Jurkat, Clone E6-1 (cell line): ENCODE data around the gene ASAP2.
"Not testable (repeated sequence)": the region's sequence is repeated elsewhere in the genome, so short reads cannot be mapped to it uniquely, and the experiment has no call there.

Experiments
- DNase-seq: peaks from one replicate; pipeline ENCODE4 v3.0.0-alpha.2; 2011; ENCODE audit warnings: low read depth, low spot score
- H3K4me3 ChIP-seq: 2 replicates; pipeline ENCODE4 v1.5.1; 2011; ENCODE audit warnings: mild to moderate bottlenecking, low read length, control low read depth, moderate library complexity

ASAP2 gene

DNA sequence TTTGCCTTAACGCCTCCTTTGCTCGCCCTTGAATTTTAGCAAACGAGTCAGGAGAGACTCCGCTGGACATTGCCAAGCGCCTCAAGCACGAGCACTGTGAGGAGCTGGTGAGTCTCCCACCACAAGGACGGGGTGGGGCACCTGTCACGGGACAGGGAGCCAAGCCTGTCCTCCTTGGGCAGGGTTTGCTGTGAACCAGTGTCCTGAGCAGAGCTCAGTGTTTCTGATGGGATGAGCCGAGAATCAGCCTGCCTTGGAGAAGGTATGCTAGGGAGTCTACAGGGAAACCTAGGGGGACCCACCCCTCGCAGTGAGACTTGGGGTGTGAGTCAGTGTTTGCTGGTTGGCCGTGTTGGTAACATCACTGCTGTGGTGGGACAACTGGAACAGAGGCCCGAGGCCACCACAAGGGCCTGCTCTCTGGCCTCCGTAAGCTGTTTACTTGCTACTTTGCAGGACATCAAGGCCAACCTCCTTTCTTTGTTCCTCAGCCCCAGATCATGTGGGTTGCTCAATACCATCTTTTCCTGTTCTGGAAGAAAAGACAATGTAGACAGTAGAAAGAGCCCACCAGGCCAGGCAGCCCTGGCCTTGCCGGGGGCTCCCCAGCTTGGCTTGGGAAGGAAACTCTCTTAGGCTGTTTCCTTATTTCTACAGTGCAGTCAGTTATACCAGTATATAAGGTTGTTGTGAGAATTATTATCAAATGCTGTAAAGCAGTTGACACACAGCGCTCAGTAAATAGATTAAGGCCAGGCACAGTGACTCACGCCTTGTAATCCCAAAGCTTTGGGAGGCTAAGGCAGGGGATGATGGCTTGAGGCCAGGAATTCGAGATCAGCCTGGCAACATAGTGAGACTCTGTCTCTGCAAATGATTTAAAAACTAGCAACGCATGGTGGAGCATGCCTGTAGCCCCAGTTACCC, 174.4 kb downstream of the ASAP2 start:
- DNase-seq, result no peak
- H3K4me3 ChIP-seq, result no peak overlapping the region

DNA sequence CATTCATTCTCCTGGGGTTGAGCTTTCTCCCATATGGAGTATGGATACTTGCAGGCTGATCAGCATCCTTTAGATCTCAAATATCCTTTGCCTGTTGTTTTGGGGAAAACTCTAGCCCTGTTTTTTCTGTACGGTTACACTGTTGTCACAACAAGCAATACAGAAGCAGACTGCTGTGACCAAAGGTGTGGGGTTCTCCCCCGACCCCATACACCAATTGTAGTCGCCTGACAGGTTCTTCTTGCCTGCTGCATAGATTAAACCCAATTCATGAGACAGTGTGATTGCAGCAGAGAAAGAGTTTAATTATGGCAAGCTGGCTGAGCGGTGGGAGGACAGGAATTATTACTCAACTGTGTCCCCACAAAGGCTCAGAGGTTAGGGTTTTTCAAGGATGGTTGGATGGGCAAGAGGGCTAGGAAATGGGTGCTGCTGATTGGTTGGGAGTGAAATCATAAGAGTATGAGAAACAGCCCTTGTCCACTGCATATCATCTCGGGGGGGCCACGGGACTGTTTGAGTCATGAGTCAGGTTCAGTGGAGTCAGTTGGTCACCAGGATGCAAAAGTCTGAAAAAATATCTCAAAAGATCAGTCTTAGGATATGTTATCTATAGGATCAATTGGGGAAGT, 176.1 kb downstream of the ASAP2 start:
- H3K4me3 ChIP-seq, result no peak overlapping the region
- no peak for DNase-seq

- DNase-seq, result no peak
- no peak overlapping the region for H3K4me3 ChIP-seq
Measured at GRCh38 chr2:9384521-9384920, 177.9 kb downstream of the ASAP2 start.

GRCh38 chr2:9385841-9386240, 179.2 kb downstream of the ASAP2 start:
- DNase-seq, result no peak
- no peak overlapping the region for H3K4me3 ChIP-seq

DNA sequence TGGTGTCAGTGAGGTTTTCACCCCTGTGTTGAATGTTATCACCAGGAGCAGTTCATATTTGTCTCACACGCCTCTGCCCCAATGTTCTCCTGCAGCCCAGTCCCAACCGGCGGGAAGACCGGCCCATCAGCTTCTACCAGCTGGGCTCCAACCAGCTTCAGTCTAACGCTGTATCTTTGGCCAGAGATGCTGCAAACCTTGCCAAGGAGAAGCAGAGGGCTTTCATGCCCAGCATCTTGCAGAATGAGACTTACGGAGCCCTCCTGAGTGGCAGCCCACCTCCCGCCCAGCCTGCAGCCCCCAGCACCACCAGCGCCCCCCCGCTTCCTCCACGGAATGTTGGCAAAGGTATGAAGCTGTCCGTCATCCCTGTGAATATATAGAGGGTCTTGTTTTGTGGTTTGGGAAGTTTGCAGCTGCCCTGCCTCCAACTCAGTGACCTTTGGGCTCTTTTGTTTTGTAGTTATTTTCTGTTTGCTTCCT, 181.6 kb downstream of the ASAP2 start:
- DNase-seq, result no peak
- H3K4me3 ChIP-seq, result no peak overlapping the region

- no peak for DNase-seq
Measured at GRCh38 chr2:9388950-9389911, 182.6 kb downstream of the ASAP2 start.

DNA sequence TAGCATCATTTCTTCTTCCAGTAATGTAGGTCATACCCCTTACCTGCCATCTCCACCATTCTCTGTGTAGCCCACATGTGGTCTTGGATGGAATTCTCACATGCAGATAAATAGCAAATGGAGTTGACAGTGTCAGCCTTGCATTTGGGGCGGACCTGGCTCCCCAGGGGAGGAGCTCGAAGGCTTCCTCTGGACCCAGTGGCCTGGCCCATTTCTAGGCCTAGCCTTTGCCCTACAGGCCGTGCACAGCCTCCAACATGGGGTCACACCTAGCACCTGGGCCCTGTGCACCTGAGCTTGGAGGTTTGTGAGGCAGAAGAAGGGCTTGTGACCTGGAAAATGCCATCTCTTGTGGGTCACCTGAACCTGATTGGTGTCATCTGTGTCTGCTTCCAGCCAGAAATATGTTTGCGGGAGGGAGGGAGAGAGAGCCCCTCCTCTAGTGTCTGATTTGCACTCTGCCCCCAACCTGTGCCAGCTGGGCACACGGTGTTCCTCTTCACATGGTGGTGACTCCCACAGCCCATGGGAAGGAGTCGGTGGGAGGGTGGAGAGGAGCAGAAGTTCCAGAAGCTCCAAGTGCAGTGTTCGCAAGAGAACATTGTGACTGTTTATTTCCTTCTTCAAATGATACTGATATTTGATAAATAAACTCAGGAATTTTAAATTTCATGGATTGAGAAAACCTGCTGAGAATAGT, 183.7 kb downstream of the ASAP2 start:
- no peak overlapping the region for H3K4me3 ChIP-seq
- DNase-seq, result no peak

More at GRCh38 chr2:9388950-9389911, 182.6 kb downstream of the ASAP2 start:
- H3K4me3 ChIP-seq, result no peak overlapping the region

GRCh38 chr2:9390991-9391390, 184.4 kb downstream of the ASAP2 start:
- H3K4me3 ChIP-seq, result no peak overlapping the region
- DNase-seq, result no peak

GRCh38 chr2:9391961-9392720, 185.5 kb downstream of the ASAP2 start:
- DNase-seq, result no peak
- H3K4me3 ChIP-seq, result no peak overlapping the region

- DNase-seq, result no peak
- no peak overlapping the region for H3K4me3 ChIP-seq
Measured at GRCh38 chr2:9392898-9393765, 186.5 kb downstream of the ASAP2 start.

DNA sequence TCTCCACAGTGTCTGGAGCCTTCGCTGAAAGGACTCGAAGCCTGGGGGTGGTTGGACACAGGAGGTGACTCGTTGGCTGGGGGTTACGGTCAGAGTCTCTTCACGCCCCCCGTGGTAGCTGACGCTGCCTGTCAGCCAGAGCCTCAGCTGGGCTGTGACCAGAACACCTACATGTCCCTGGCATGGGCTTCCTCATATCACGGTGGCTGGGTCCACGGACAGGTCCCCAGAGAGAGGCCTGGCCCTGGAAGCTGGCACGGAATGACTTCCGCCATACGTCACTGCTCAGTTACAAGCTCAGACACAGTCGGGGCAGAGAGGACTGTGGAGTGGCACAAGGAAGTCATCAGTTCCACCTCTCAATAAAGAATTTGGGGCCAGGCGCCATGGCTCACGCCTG, 188.2 kb downstream of the ASAP2 start:
- no peak for DNase-seq
- H3K4me3 ChIP-seq, result no peak overlapping the region

GRCh38 chr2:9397201-9397600, 190.6 kb downstream of the ASAP2 start:
- H3K4me3 ChIP-seq, result no peak overlapping the region
- DNase-seq, result no peak

- not testable (repeated sequence) for DNase-seq, H3K4me3 ChIP-seq
Measured at GRCh38 chr2:9398251-9398650, 191.6 kb downstream of the ASAP2 start.

- no peak for DNase-seq
- H3K4me3 ChIP-seq, result no peak overlapping the region
Measured at GRCh38 chr2:9398881-9399780, 192.5 kb downstream of the ASAP2 start.

GRCh38 chr2:9400268-9401058, 193.9 kb downstream of the ASAP2 start:
- no peak for DNase-seq
- H3K4me3 ChIP-seq, result no peak overlapping the region
